Dedifferentiated amniotic fluid mesenchymal stem cell (primary cell): ENCODE data around the gene RASSF1.

ENCODE experiments used
- DNase-seq: peaks from one replicate; pipeline ENCODE4 v3.0.0-alpha.2; 2016; ENCODE audit errors: extremely low spot score

Gene RASSF1

GRCh38 chr3:50300681-50301254 is 39.9 kb downstream of the RASSF1 start:
- DNase-seq = peak; percentile 8

GRCh38 chr3:50299929-50300680 is 40.5 kb downstream of the RASSF1 start:
- DNase-seq = peak; percentile 40

- no peak for DNase-seq
Observed at GRCh38 chr3:50299638-50299928, 41.1 kb downstream of the RASSF1 start.

GRCh38 chr3:50298836-50299637 is 41.6 kb downstream of the RASSF1 start, which contains the start of the genes HYAL3 and NAA80:
HYAL3 (minus strand) TSS chr3:50299405; CDS start chr3:50295602, 3,803 bp downstream.
NAA80 (minus strand) TSS chr3:50299405; CDS start chr3:50297463, 1,942 bp downstream.
- DNase-seq = peak; percentile 99

- peak; percentile 11 for DNase-seq
Observed at GRCh38 chr3:50297896-50298725, 42.5 kb downstream of the RASSF1 start.

- no peak for DNase-seq
Observed at GRCh38 chr3:50297384-50297775, 43.3 kb downstream of the RASSF1 start.

GRCh38 chr3:50296721-50297383 is 43.8 kb downstream of the RASSF1 start:
- no peak for DNase-seq

GRCh38 chr3:50295553-50296431 is 44.8 kb downstream of the RASSF1 start:
- DNase-seq = no peak

GRCh38 chr3:50294492-50295403 is 45.9 kb downstream of the RASSF1 start:
- no peak for DNase-seq

GRCh38 chr3:50294089-50294488 is 46.5 kb downstream of the RASSF1 start:
- no peak for DNase-seq

- no peak for DNase-seq
Observed at GRCh38 chr3:50293079-50293801, 47.4 kb downstream of the RASSF1 start.

GRCh38 chr3:50292159-50293078 is 48.2 kb downstream of the RASSF1 start, which contains the start of gene IFRD2:
IFRD2 (minus strand) TSS chr3:50292429; CDS start chr3:50292274, 155 bp downstream.
- peak; percentile 94 for DNase-seq

- no peak for DNase-seq
Observed at GRCh38 chr3:50290161-50290641, 50.4 kb downstream of the RASSF1 start.

- no peak for DNase-seq
Observed at GRCh38 chr3:50289130-50289529, 51.5 kb downstream of the RASSF1 start.

GRCh38 chr3:50288387-50289007 is 52.1 kb downstream of the RASSF1 start:
- peak; percentile 9 for DNase-seq

- DNase-seq = no peak
Observed at GRCh38 chr3:50287262-50287661, 53.4 kb downstream of the RASSF1 start.
